IMR-90 (cell line): ENCODE measurements around the gene BRPF3. TPM values are rescaled to one million over a fixed set of nuclear protein-coding genes. Genes with fewer than 3 reads are reported as not detected.
A peak's percentile ranks its signal among the peaks of the same experiment; 100 is the strongest.

Experiments used
- ATAC-seq: fragments of 200-7000 bp; cut with Tn5 transposase; 2 replicates; pipeline ENCODE4 v1.9.1; 2020; ENCODE audit warnings: low read depth, mild to moderate bottlenecking, moderate library complexity
- BruUV-seq: library from RNA; stranded (reverse); fragments of 400-500 nt; replicated peaks from 2 replicates; lab custom pipeline; 2021; lab: Mats Ljungman, UMichigan
- CTCF ChIA-PET: fragments of 300-600 bp; formaldehyde crosslinking; extraction: SDS; loops from one replicate; lab custom pipeline; 2021; ENCODE audit warnings: antibody characterized with exemption; lab: Yijun Ruan, JAX
- POLR2A ChIA-PET: fragments of 300-600 bp; sonication (Branson Sonifier 250); formaldehyde crosslinking; loops from one replicate; lab custom pipeline; 2022; ENCODE audit warnings: antibody characterized with exemption; ENCODE audit not compliant: unreplicated experiment; lab: Charles Lee
- DNase-seq: peaks from one replicate; pipeline ENCODE4 v3.0.0; 2013
- H2AFZ ChIP-seq: replicated peaks from 2 replicates; pipeline ENCODE3; 2013; ENCODE audit warnings: low read length, mild to moderate bottlenecking; ENCODE audit not compliant: poor library complexity
- H2AK5ac ChIP-seq: 2 replicates; pipeline ENCODE4 v1.6.1; 2013; ENCODE audit warnings: low read depth, low read length, inconsistent platforms
- H2AK9ac ChIP-seq: replicated peaks from 2 replicates; pipeline ENCODE3; 2013; ENCODE audit warnings: mild to moderate bottlenecking, low read depth, low read length, moderate library complexity; ENCODE audit not compliant: poor library complexity
- H2BK120ac ChIP-seq: 2 replicates; pipeline ENCODE4 v1.6.1; 2013; ENCODE audit warnings: low read depth, low read length, inconsistent platforms
- H2BK15ac ChIP-seq: 3 replicates; pipeline ENCODE4 v1.6.1; 2013; ENCODE audit warnings: low read depth, low read length, inconsistent platforms
- H2BK20ac ChIP-seq: 2 replicates; pipeline ENCODE4 v1.6.1; 2013; ENCODE audit warnings: low read depth, mild to moderate bottlenecking, inconsistent platforms, low read length, moderate library complexity
- H2BK5ac ChIP-seq: 2 replicates; pipeline ENCODE4 v1.6.1; 2013; ENCODE audit warnings: mild to moderate bottlenecking, low read depth, low read length, inconsistent platforms; ENCODE audit not compliant: poor library complexity, severe bottlenecking
- H3K14ac ChIP-seq: replicated peaks from 2 replicates; pipeline ENCODE4 v1.6.1; 2013; ENCODE audit warnings: low read depth, low read length, inconsistent platforms
- H3K18ac ChIP-seq: 2 replicates; pipeline ENCODE4 v1.6.1; 2013; ENCODE audit warnings: low read depth, low read length, control low read depth
- H3K23ac ChIP-seq: 2 replicates; pipeline ENCODE4 v1.6.1; 2013; ENCODE audit warnings: low read depth, low read length, inconsistent platforms
- H3K27ac ChIP-seq: 2 replicates; pipeline ENCODE4 v1.5.1; 2013; ENCODE audit warnings: mild to moderate bottlenecking, control low read depth, low read length; ENCODE audit not compliant: insufficient read depth
- H3K27me3 ChIP-seq: 2 replicates; pipeline ENCODE4 v1.6.1; 2013; ENCODE audit warnings: low read length; ENCODE audit not compliant: control insufficient read depth, insufficient read depth
- H3K36me3 ChIP-seq: 2 replicates; pipeline ENCODE4 v1.6.1; 2013; ENCODE audit warnings: low read length, mixed read lengths; ENCODE audit not compliant: control insufficient read depth, insufficient read depth
- H3K4ac ChIP-seq: 2 replicates; pipeline ENCODE4 v1.6.1; 2013; ENCODE audit warnings: low read depth, low read length, inconsistent platforms
- H3K4me1 ChIP-seq: 2 replicates; pipeline ENCODE4 v1.6.1; 2013; ENCODE audit warnings: low read length, mixed read lengths; ENCODE audit not compliant: control insufficient read depth, insufficient read depth
- H3K4me2 ChIP-seq: 2 replicates; pipeline ENCODE4 v1.6.1; 2013; ENCODE audit warnings: low read depth, mild to moderate bottlenecking, control low read depth, low read length, moderate library complexity
- H3K4me3 ChIP-seq: 2 replicates; pipeline ENCODE4 v1.5.1; 2013; ENCODE audit warnings: low read depth, mild to moderate bottlenecking, control low read depth, low read length, moderate library complexity; ENCODE audit not compliant: insufficient read depth
- H3K56ac ChIP-seq: 2 replicates; pipeline ENCODE4 v1.6.1; 2013; ENCODE audit warnings: low read length, inconsistent platforms; ENCODE audit not compliant: insufficient read depth; ENCODE audit errors: extremely low read depth
- H3K79me1 ChIP-seq, 2 experiments: 2 replicates each; pipeline ENCODE4 v1.6.1; 2013; ENCODE audit warnings: low read length in 2 of 2, inconsistent platforms in 1 of 2, low read depth in 1 of 2
- H3K9ac ChIP-seq: 2 replicates; pipeline ENCODE4 v1.6.1; 2013; ENCODE audit warnings: low read depth, low read length, control low read depth
- H3K9me1 ChIP-seq: 2 replicates; pipeline ENCODE4 v1.6.1; 2013; ENCODE audit warnings: low read length, inconsistent platforms; ENCODE audit not compliant: insufficient read depth
- H3K9me3 ChIP-seq: 2 replicates; pipeline ENCODE4 v1.6.1; 2013; ENCODE audit warnings: low read length; ENCODE audit not compliant: control insufficient read depth, insufficient read depth
- H4K20me1 ChIP-seq: 2 replicates; pipeline ENCODE4 v1.6.1; 2013; ENCODE audit warnings: low read length, inconsistent platforms; ENCODE audit not compliant: insufficient read depth
- H4K5ac ChIP-seq: 2 replicates; pipeline ENCODE4 v1.6.1; 2013; ENCODE audit warnings: mild to moderate bottlenecking, low read depth, low read length, control low read depth
- H4K8ac ChIP-seq, 2 experiments: 2 replicates each; pipeline ENCODE4 v1.6.1; 2013; ENCODE audit warnings: low read depth in 2 of 2, low read length in 2 of 2, control low read depth in 1 of 2, inconsistent platforms in 1 of 2
- H4K91ac ChIP-seq: 2 replicates; pipeline ENCODE4 v1.6.1; 2013; ENCODE audit warnings: low read depth, low read length, inconsistent platforms; ENCODE audit not compliant: insufficient read depth
- CEBPB ChIP-seq: IDR thresholded peaks from 2 replicates; pipeline ENCODE4 v1.6.1; 2012; ENCODE audit warnings: low read depth, low read length, improper control_type of control experiment
- CHD1 ChIP-seq: IDR thresholded peaks from 2 replicates; pipeline ENCODE4 v1.6.1; 2012; ENCODE audit warnings: low read depth, low read length, improper control_type of control experiment
- MAFK ChIP-seq: IDR thresholded peaks from 2 replicates; pipeline ENCODE4 v1.6.1; 2012; ENCODE audit warnings: low read depth, low read length, improper control_type of control experiment
- MXI1 ChIP-seq: IDR thresholded peaks from 2 replicates; pipeline ENCODE4 v1.6.1; 2012; ENCODE audit warnings: low read depth, mild to moderate bottlenecking, low read length, moderate library complexity, borderline replicate concordance
- NFE2L2 ChIP-seq: fragments of 150-350 bp; IDR thresholded peaks from 2 replicates; pipeline ENCODE4 v1.6.1; 2016; ENCODE audit warnings: low read depth, mild to moderate bottlenecking, low read length
- POLR2A ChIP-seq: IDR thresholded peaks from 2 replicates; pipeline ENCODE4 v1.6.1; 2012; ENCODE audit warnings: mild to moderate bottlenecking, low read depth, low read length
- RAD21 ChIP-seq: IDR thresholded peaks from 2 replicates; pipeline ENCODE4 v1.6.1; 2012; ENCODE audit warnings: low read length, improper control_type of control experiment
- RCOR1 ChIP-seq: IDR thresholded peaks from 2 replicates; pipeline ENCODE4 v1.6.1; 2012; ENCODE audit warnings: mild to moderate bottlenecking, low read length, improper control_type of control experiment; ENCODE audit not compliant: insufficient replicate concordance
- SMC3 ChIP-seq: fragments of 150-350 bp; IDR thresholded peaks from 2 replicates; pipeline ENCODE4 v1.6.1; 2016; ENCODE audit warnings: low read depth, mild to moderate bottlenecking, antibody characterized with exemption, low read length, moderate library complexity
- WGBS, 2 experiments: methylation state at CpG; one replicate each; pipeline versions ENCODE4 v1.1.5 to v1.1.7; 2013; ENCODE audit warnings: missing lambda C conversion rate in 2 of 2; ENCODE audit not compliant: insufficient read length in 1 of 2; ENCODE audit errors: extremely low coverage in 2 of 2; 5-methylcytosine and 5-hydroxymethylcytosine counted together
- dilution Hi-C: fragments of 300-500 bp; cut with HindIII; formaldehyde crosslinking; loops from one replicate; pipeline ENCODE4 v1.14.3; 2018; ENCODE audit warnings: low sequenced_read_pairs; ENCODE audit not compliant: unreplicated experiment
- in situ Hi-C: fragments of 300-500 bp; cut with MboI; formaldehyde crosslinking; loops from 3 replicates; pipeline ENCODE4 v1.14.3; 2019; ENCODE audit warnings: low sequenced_read_pairs, inconsistent platforms, mixed read lengths
- intact Hi-C: fragments of 100-400 bp; cut with micrococcal nuclease; formaldehyde crosslinking; loops from 2 replicates; pipeline ENCODE4 v1.10.0; 2022
- polyA plus RNA-seq, 3 experiments: library from polyadenylated mRNA; depleted of rRNA; stranded (reverse); fragments of >200 nt; gene quantifications; 2 replicates each; pipeline ENCODE4 v1.2.3, GENCODE V29; 2012; ENCODE audit warnings: low replicate concordance in 1 of 3
- total RNA-seq: library from RNA; depleted of rRNA; stranded (reverse); fragments of >200 nt; gene quantifications from 2 replicates; pipeline ENCODE4 v1.2.3, GENCODE V29; 2012
- TF ChIP-seq, protein P1 (sequence below): fragments of 150-350 bp; IDR thresholded peaks from 2 replicates; pipeline ENCODE4 v1.6.1; 2016; ENCODE audit warnings: low read depth, mild to moderate bottlenecking, low read length, moderate library complexity, borderline replicate concordance
- TF ChIP-seq, protein P2 (sequence below): fragments of 150-350 bp; IDR thresholded peaks from 2 replicates; pipeline ENCODE4 v1.6.1; 2017; ENCODE audit warnings: mild to moderate bottlenecking, antibody characterized with exemption, low read length, low read depth

The BRPF3 gene
- total and polyA plus RNA-seq, 2 of the 4 experiments (the other 2 are of a cell fraction): 10.2 to 17.2 TPM

DNA sequence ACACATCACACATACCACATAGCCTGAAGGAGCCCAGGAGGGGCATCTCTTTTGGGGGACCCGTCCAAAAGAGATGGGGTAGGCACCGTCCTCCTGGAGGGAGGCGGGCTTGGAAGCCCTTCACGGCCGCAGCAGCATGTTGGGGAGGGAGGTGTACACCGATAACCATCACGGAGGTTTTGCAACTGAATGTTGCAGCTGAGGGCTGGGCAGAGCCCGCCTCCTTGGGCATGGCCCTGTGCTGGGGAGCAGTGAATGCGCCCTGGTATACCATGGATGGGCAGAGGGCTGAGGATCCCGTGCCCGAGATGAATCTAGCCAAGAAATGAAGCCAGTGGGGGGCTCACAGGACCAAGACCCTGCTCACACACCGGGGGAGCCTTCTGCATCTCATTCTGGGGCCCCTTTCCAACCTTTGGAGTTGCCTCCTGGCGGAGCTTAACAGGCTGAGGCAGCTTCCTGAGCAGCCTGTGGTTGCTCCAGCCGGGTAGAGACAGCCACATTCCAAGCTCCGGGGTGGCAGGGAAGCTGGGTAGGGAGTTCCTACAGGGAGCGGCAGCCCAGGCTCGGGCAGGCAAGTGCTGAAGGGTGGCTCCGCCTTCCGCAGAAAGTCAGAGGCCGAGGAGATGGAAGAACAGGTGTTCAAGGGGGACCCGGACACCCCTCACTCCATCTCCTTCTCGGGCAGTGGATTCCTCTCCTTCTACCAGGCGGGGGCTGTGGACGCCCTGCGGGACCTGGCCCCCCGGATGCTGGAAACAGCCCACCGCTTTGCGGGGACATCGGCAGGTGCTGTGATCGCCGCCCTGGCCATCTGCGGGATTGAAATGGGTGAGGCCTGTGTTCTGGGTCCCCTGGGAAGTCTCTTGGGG, 73.5 kb downstream of the BRPF3 start, which contains the start of gene PNPLA1:
Gene PNPLA1 (plus strand): TSS at position 227 of the 872 bp plus-strand sequence. CDS start 400 bp downstream, at position 627.
- Histone ChIP-seq H3K14ac (no peak within 1 kb of the TSS), H3K36me3 (no peaks in the 10 kb centered on the region), H2AK5ac (no peak within 1 kb of the TSS), H4K5ac (no peak within 1 kb of the TSS), H2BK15ac (no peak within 1 kb of the TSS), H3K56ac (no peak within 1 kb of the TSS), H4K91ac (no peak within 1 kb of the TSS), H3K79me1 (no peaks in the 10 kb centered on the region), H3K9ac (no peak within 1 kb of the TSS), H3K4ac (no peak within 1 kb of the TSS), H3K27ac (no peak within 1 kb of the TSS), H3K27me3 (peaks cover 53% of the 10 kb centered on the region), H3K9me3 (peaks cover 9% of the 10 kb centered on the region), H2BK120ac (no peak within 1 kb of the TSS), H4K8ac (no peak within 1 kb of the TSS), H3K4me2 (no peak within 1 kb of the TSS), H3K18ac (no peak within 1 kb of the TSS), H3K23ac (no peak within 1 kb of the TSS), H3K9me1 (no peaks in the 10 kb centered on the region; the same call in 1 of the 2 replicates), H2AFZ (peak within 1 kb of the TSS; percentile 13), H2BK20ac (no peak within 1 kb of the TSS), H2BK5ac (no peak within 1 kb of the TSS), H2AK9ac (no peak within 1 kb of the TSS), H3K4me3 (no peak within 1 kb of the TSS), H4K20me1 (no peaks in the 10 kb centered on the region), H3K4me1 (no peaks in the 10 kb centered on the region)
- ChIA-PET POLR2A (no interaction called here), CTCF (interaction anchor here (0.6 kb wide), 1 partner anchor 69 kb away, joined by 3 read pairs; no protein-coding TSS in a partner anchor)
- ATAC-seq: no peak
- BruUV-seq: no TSS peak
- TF ChIP-seq CEBPB (no peak), MAFK (no peak), POLR2A (no peak), NFE2L2 (no peak), RCOR1 (no peak), MXI1 (no peak), SMC3 (no peak), CHD1 (no peak), RAD21 (no peak)
- TF ChIP-seq, protein P1, sequence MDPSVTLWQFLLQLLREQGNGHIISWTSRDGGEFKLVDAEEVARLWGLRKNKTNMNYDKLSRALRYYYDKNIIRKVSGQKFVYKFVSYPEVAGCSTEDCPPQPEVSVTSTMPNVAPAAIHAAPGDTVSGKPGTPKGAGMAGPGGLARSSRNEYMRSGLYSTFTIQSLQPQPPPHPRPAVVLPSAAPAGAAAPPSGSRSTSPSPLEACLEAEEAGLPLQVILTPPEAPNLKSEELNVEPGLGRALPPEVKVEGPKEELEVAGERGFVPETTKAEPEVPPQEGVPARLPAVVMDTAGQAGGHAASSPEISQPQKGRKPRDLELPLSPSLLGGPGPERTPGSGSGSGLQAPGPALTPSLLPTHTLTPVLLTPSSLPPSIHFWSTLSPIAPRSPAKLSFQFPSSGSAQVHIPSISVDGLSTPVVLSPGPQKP: no peak
- TF ChIP-seq, protein P2, sequence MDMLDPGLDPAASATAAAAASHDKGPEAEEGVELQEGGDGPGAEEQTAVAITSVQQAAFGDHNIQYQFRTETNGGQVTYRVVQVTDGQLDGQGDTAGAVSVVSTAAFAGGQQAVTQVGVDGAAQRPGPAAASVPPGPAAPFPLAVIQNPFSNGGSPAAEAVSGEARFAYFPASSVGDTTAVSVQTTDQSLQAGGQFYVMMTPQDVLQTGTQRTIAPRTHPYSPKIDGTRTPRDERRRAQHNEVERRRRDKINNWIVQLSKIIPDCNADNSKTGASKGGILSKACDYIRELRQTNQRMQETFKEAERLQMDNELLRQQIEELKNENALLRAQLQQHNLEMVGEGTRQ: no peak
- dilution Hi-C loops (no loop called here), in situ Hi-C loops (no loop called here), intact Hi-C loops (no loop called here)
- no peak for DNase-seq
- 84% methylated on average over 16 of the region's 32 CpGs; no CpG with 5 or more reads in 1 of the 2 experiments for WGBS, 2 experiments
